ENCODE data around the gene HRK. TPM values are rescaled to one million over a fixed set of nuclear protein-coding genes. Genes with fewer than 3 reads are reported as not detected.

Gene HRK
- total RNA-seq, 1 donor from 2014 or later = 2.4 TPM

GRCh38 chr12:116915326-116915725, 34.1 kb upstream of the HRK start:
- Mint-ChIP-seq H3K27me3 (ENCODE audit: unreplicated experiment) (no peaks in the 10 kb centered on the region), H3K9me3 (ENCODE audit: unreplicated experiment) (no peaks in the 10 kb centered on the region), H3K4me1 (ENCODE audit: low read depth, unreplicated experiment) (peaks cover 3% of the 10 kb centered on the region), H3K36me3 (ENCODE audit: unreplicated experiment) (no peaks in the 10 kb centered on the region), H3K27ac (ENCODE audit: unreplicated experiment) (no peak overlapping the region), H3K4me3 (ENCODE audit: unreplicated experiment) (no peak overlapping the region)
- TF ChIP-seq CTCF (IDR thresholded peaks at IDR 0.05; ENCODE audit: partially characterized antibody, unreplicated experiment) = no peak
- no peak for DNase-seq

GRCh38 chr12:116910645-116911451, 29.6 kb upstream of the HRK start, which contains the start of gene FBXW8:
TSS of gene FBXW8 (plus strand) at chr12:116910950. CDS start at chr12:116911038, 88 bp downstream.
- Mint-ChIP-seq H3K27ac (ENCODE audit: unreplicated experiment) (no peak within 1 kb of the TSS), H3K9me3 (ENCODE audit: unreplicated experiment) (no peaks in the 10 kb centered on the region), H3K4me3 (ENCODE audit: unreplicated experiment) (peak within 1 kb of the TSS; percentile 92), H3K4me1 (ENCODE audit: low read depth, unreplicated experiment) (peaks cover 3% of the 10 kb centered on the region), H3K36me3 (ENCODE audit: unreplicated experiment) (no peaks in the 10 kb centered on the region), H3K27me3 (ENCODE audit: unreplicated experiment) (no peaks in the 10 kb centered on the region)
- DNase-seq = peak; percentile 84
- TF ChIP-seq CTCF (IDR thresholded peaks at IDR 0.05; ENCODE audit: partially characterized antibody, unreplicated experiment) = no peak

GRCh38 chr12:116910280-116910644, 29.0 kb upstream of the HRK start:
- Mint-ChIP-seq H3K4me3 (ENCODE audit: unreplicated experiment) (peak overlapping the region; percentile 92), H3K27me3 (ENCODE audit: unreplicated experiment) (no peaks in the 10 kb centered on the region), H3K27ac (ENCODE audit: unreplicated experiment) (no peak overlapping the region), H3K36me3 (ENCODE audit: unreplicated experiment) (no peaks in the 10 kb centered on the region), H3K9me3 (ENCODE audit: unreplicated experiment) (no peaks in the 10 kb centered on the region), H3K4me1 (ENCODE audit: low read depth, unreplicated experiment) (peaks cover 3% of the 10 kb centered on the region)
- no peak for TF ChIP-seq CTCF (IDR thresholded peaks at IDR 0.05; ENCODE audit: partially characterized antibody, unreplicated experiment)
- no peak for DNase-seq

GRCh38 chr12:116906285-116906684, 25.0 kb upstream of the HRK start:
- no peaks in the 10 kb centered on the region for H3K9me3 Mint-ChIP-seq (ENCODE audit: unreplicated experiment)
- H3K27ac Mint-ChIP-seq (ENCODE audit: unreplicated experiment) = no peak overlapping the region
- TF ChIP-seq CTCF (IDR thresholded peaks at IDR 0.05; ENCODE audit: partially characterized antibody, unreplicated experiment) = no peak
- peaks cover 2% of the 10 kb centered on the region for H3K4me1 Mint-ChIP-seq (ENCODE audit: low read depth, unreplicated experiment)
- H3K36me3 Mint-ChIP-seq (ENCODE audit: unreplicated experiment) = no peaks in the 10 kb centered on the region
- no peak overlapping the region for H3K4me3 Mint-ChIP-seq (ENCODE audit: unreplicated experiment)
- H3K27me3 Mint-ChIP-seq (ENCODE audit: unreplicated experiment) = no peaks in the 10 kb centered on the region
- DNase-seq = no peak

GRCh38 chr12:116903818-116904217, 22.6 kb upstream of the HRK start:
- H3K36me3 Mint-ChIP-seq (ENCODE audit: unreplicated experiment) = no peaks in the 10 kb centered on the region
- H3K9me3 Mint-ChIP-seq (ENCODE audit: unreplicated experiment) = no peaks in the 10 kb centered on the region
- no peaks in the 10 kb centered on the region for H3K27me3 Mint-ChIP-seq (ENCODE audit: unreplicated experiment)
- no peak for TF ChIP-seq CTCF (IDR thresholded peaks at IDR 0.05; ENCODE audit: partially characterized antibody, unreplicated experiment)
- H3K4me3 Mint-ChIP-seq (ENCODE audit: unreplicated experiment) = no peak overlapping the region
- H3K27ac Mint-ChIP-seq (ENCODE audit: unreplicated experiment) = no peak overlapping the region
- DNase-seq = no peak
- peaks cover 2% of the 10 kb centered on the region for H3K4me1 Mint-ChIP-seq (ENCODE audit: low read depth, unreplicated experiment)

Data from glutamatergic neuron (in vitro differentiated cells).